Ammon's horn (tissue), 1 donor: ENCODE measurements around the gene GNA14.
"Not testable (repeated sequence)": the region's sequence is repeated elsewhere in the genome, so short reads cannot be mapped to it uniquely, and the experiment has no call there.

Experiments used
- DNase-seq: peaks from one replicate; pipeline ENCODE4 v3.0.0-alpha.2; 2016; ENCODE audit warnings: low spot score

The GNA14 gene

DNA sequence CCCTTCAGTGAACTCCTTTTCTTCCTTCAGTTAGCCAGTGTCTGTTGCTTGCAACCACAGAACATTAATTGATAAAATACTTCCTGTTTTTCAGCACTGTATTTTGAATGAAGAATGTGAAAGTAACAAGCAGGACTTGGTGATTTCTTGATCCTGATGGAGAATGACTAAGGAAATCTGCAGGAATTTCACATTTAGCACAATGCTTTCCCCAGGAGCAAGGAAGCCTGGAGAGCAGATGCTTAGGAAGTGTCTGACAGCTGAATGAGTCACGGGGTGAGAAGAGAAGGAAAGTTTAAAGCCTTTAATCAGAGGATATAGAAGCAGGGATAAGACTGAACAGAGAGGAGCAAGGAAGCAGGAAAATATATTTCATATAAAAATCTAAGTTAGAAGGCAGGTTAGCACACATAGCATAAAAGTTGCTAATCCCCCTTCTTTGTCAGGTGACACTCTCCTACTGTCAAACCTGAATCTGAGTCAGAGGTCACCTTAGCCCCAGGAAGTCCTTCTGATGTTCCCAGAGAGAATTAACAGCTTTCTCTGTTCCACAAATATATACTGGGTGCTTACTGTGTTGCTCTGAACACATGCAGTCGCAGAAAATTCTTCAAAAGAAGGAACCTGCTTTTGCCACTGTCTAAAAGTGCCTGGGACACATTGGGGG, 59.7 kb downstream of the GNA14 start:
- DNase-seq, result peak; percentile 21

DNA sequence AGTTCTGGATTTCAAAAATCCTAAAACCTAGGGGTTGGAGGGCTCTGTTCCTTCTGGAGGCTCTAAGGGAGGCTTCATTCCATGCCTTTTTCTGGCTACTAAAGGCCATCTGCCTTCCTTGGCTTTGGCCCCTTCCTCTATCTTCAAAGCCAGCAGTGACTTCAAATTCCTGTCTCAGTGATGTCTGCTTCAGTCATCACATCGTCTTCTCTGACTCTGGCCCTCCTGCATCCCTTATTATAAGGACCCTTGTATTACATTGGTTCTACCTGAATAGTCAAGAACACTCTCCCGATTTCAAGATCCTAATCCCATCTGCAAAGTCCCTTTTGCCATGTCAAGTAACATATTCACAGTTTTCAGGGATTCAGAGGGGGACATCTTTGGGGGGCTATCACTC, 60.3 kb downstream of the GNA14 start:
- no peak for DNase-seq

DNA sequence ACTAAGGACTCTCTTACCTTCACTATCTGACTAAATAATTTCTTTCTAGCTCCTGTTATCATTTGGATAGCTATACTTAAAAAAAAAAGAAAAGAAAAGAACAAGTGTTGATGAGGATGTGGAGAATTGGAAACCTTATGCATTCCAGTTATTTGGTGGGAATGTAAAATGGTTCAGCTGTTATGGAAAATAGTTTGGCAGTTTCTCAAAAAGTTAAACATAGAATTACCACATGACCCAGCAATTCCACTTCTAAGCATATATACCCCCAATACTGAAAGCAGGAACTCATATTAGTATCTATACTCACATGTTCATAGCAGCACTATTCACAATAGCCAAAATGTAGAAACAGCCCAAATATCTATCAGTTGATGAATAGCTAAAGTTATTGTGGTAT, 61.1 kb downstream of the GNA14 start:
- no peak for DNase-seq

DNA sequence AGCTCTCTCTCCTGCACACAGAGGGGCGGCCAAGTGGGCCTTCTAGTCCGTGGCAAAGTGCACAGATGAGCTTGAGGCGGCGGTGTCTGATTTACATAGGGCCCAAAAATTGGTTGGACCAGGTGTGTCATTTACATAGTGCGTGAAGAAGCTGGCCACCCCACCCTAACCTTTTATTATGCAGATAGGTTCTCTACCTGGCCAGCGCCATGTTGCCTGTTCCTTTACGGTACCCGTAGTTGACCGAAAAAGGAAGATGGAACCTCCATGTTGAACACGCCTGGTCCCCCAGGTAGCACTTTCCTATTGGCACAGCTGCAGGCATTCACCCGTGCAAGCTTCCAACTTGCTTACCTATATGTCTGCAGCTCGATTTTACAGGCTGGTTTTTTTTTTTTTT, 61.5 kb downstream of the GNA14 start:
- DNase-seq, result no peak

DNA sequence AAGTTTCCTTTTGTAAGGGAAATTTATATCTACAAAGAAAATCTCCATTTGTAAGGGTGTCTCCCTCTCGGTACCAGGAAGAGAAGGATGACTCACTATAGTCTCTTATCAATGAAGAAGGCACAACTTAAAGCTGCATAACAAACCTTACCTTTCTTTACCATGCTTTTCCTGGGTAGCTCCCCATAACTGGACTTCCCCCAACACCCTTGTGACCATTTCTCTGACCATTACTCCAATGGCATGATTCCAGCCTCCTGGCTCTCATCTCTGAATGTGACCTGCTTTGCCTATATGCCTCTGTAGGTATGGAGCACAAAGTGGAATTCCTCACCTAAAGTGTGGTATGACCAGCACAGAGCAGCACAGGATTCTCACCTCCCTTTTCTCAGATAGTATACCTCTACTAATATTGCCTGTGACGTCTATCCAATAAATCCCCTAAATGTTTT, 62.8 kb downstream of the GNA14 start:
- DNase-seq, result no peak

DNA sequence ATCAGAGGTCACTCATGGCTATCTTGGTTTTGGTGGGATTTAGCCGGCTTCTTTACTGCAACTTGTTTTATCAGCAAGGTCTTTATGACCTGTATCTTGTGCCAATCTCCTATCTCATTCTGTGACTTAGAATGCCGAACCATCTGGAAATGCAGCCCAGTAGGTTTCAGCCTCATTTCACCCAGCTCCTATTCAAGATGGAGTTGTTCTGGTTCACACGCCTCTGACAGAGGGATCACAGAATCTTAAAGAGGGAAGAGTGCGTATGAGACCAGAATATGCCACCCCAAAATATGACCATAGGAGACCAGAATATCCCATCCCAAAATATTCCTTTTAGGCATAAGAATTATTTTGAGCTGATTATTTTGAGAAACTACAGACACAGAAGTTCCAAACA, 63.2 kb downstream of the GNA14 start:
- DNase-seq, result not testable (repeated sequence)

DNA sequence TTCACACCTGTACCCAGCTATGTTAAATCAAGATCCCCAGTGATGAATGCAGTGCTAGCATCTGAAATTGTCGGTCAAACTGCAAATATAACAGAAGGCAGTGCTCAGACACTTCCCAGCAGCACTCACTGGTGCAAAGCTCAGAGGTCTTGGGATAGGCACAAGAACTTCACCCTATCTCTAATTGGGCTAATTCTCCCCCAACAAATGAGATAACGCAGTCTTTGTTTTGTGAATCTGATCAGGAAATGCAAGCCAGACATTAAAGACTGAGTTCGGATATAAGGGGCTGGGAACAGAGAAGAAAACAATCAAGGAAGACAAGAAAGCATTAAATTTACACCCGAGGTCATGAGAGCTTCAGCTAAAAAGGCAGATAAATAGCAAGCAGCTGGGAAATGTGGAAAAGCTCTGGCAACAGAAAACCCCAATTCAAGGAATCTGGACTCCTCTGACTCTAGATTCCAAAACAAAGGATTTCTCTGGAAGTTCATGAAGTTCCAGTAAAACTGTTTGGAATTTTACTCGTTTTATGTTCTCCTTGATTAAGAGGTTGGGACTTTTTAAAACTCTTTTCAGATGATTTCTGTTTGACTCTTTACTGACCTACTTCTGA, 65.1 kb downstream of the GNA14 start:
- DNase-seq, result no peak

DNA sequence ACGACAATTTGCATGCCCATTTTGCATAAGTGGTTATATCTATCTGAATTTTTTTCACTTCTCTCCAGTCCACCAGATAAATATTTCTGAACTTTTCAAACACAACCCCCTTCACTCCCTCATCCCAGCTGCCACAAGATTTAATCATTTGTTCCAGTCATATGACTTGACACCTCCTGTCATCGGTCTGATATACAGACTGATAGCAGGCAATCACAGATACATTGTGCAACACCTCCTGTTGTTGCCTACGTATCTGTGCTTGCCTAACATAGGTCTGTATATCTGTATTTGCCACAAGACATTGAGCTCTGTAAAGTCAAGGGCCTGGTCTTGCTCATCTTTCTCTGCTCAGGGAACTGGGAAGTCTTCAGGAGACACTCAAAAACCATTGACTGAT, 65.6 kb downstream of the GNA14 start:
- no peak for DNase-seq

DNA sequence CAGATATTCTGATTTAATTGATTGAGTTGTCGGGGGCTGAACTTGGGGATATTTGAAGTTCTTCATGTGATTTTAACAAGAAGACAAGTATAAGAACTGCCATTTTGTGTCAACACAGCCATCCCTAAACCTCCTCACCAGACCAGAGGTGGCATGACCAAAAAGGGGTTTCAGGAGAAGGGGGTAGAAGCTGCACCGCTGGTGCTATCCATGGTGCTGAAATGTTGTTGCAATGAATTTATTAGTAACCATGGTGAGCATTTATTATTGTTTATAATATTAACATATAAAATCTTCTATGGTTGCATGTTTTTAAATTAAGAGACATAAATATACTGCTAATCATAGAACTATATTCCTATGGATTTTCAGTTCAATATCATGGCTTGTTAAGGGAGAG, 72.3 kb downstream of the GNA14 start:
- DNase-seq, result no peak

DNA sequence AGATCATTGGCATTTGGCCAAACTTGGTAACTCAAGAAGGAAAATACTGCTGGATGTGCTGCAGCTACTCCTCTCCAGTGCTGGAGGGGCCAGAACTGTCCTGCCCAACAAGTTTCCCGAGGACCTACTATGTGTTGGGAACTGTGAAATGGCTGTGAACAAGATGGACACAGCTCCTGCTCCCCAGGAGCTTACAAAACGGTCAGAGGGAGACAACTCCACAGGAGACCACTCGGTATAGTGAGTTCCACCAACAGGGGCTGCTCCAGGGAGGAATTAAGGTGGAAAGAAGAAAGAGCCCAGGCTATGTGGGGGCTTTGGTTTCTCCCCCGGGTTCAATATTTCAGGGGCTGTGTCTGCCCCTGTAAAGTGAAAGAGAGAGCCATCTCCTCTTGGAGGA, 78.8 kb downstream of the GNA14 start:
- no peak for DNase-seq

DNA sequence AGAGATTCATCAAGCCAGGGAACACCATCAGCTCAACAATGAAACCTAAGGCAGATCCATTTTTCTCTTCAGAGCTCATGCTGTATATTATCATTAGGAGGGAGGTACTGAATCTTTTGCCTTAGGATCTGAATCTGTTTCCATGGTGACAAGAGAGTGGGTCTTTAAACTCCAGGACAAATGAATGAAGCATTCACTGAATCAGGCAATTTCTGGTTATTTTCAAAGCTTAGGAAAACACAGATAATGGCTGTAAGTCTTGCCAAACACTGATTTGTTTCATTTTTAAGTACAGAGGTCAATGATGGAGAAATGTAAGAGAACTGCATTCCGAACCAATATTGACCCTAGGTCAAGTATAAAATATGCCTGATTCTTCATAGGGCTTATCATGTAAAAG, 84.9 kb downstream of the GNA14 start:
- DNase-seq, result peak; percentile 39

DNA sequence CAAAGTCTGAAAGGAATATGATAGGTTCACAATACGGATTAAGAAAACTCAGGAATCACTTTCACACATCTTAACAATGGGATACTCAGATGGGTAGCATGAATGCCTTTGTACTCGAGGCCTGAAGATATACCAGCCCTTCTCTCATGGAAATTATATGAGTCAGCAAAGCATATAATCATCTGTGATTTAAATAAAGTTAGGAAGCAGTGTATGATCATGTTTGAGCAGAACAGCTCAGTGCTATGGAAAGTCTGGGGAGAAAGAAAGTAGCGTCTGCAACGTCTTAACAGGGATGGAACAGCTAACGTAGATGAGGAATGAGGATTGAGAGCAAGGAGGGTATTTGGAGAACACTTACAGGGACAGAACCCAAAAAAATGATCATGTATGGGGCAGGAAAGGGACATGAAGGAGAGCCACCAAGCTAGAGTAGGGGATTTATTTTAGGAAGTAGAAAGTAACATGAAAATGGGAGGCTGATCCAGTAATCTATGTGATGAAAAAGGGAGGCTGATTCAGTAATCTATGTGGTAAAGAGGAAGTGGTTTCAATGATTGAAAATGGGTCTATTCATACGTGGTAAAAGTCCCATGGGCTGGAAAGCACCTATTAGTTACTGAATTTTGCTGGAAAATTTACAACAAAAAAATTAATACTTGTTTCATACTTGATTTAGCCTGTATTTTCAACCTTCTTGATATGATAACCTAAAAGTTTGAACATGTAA, 85.9 kb downstream of the GNA14 start:
- DNase-seq, result no peak

DNA sequence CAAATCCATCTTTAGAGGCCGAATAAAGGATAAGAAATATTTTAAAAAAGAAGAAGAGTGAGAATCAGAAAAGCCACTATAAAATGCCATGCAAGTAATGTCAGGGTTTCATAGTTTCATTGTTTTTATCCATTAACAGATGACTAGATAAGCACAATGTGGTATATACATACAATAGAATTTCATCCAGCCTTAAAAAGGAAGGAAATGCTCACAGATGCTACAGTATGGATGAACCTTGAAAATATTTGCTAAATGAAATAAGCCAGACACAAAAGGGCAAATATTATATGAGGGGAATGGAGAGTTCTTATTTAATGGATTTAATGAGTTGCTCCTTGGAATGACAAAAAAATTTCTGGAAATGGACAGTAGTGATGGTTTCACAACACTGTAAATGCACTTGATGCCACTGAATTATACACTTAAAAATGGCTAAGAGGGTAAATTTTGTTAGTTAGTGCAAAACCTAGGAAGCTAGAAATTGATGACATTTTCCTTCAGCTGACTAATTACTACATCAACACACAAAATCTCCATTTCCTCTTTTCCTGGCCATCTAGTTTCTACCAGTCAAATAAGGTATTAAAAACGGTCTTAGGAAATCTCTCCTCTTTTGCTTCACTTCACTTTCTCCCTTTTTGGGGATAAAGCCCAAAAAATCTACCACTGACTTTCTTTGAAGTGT, 86.6 kb downstream of the GNA14 start:
- DNase-seq, result no peak

DNA sequence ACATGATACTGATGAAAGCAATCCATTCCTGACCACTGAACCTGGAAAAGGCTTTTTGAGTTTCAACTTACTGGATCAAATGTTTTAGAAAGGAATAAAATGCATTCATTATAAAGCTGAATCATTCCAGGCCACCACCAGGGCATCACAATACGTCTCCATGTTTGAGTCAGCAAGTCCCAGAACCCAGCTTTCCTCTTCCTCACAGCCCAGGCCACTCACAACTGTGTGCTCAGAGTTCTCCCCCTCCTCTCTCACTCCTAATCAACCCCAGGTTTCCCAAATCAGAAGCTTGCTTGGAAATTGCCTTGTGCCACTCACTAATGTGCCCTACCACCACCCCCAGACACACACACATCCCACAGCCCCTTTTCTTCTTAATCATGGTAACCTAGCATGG, 91.7 kb downstream of the GNA14 start:
- no peak for DNase-seq

DNA sequence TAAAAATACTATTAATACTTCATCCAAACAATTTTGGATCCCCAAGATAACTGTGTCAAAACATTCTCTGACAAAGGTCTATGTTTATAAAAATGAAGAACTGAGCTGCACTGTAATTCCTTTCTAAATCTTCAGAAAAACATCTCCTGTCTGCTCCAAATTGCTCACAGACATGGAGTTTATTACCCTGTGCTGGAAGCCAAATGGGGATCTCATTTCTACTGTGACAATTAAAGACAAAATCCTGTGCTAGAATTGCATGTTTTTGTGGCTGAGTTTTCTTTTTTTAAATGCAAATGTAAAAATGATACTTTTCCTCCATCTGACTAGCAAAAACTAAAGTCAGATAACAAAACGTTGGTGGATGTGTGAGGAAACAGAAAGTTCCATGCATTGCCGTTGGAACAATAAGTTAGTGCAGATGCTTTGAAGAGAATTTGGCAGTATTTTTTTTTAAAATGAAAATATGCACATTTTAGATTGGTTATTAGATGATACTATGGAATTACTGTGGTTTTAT, 93.5 kb downstream of the GNA14 start:
- no peak for DNase-seq

DNA sequence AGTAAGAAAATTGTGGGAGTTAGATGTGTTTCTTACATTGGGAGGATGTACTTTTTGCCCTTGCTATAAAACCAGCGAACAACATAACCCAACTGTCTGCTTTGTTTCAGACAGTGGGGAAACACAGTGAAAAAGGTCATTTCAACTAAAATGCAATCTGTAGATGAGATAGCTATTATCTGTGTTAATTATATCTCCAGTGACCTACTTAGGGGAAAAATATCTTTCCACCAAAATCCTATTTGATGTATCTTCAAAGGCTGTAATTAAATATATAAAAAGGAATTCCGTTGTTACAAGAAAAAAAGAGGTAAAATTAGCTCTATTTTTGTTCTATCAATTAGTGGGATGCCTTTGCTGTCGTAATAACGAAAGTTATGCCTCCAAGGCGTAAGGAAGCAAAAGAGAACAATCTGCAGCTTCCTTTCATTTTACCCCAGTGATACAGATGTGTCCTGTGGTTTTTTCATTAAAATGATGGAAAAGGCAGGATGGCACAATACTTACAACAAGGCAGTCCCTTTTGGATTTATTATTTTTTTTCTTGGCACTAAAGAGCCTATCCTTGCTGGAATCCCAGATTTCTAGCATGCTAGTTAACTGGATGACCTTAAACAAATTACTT, 100.9 kb downstream of the GNA14 start:
- DNase-seq, result no peak

DNA sequence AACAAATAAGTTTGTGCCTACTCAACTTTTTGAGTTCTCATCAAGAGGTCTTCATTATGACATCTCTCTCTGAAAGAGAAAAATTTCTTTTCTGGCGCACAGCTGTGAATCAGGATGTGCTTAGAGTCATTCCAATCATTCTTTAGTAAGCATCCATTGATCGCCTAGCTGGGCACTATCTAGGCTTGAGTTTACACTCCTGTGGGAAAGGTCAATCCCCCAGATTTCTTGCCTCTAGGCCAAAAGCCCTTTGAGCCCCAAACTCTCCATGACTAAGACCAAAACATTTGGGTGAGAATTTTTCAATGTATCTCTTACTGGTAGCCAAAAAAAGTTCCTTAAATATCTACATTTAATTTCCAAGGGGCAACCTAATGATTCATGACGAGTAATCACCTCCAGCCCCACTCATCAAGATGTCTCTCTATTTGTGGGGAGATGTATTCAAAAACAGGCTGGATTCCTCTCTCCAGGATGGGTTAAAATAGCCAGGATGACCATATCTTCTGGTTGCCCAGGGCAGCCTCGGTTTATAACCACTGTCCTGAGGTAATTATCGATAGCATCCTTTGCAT, 101.7 kb downstream of the GNA14 start:
- no peak for DNase-seq

DNA sequence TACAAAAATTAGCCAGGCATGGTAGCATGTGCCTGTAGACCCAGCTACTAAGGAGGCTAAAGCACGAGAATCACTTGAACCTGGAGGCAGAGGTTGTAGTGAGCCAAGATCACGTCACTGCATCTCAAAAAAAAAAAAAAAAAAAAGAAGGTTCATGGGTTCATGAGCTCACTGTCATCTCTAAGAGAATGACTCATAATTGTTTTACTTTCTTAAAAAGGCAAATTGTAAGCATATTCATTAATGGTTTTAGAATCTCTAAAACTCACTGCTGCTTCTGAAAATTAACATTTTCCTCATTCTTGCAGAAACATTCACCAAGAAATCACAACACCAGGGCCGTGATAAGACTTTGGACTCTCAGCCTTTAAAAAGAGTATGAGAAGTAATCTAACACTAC, 103.6 kb downstream of the GNA14 start:
- no peak for DNase-seq

DNA sequence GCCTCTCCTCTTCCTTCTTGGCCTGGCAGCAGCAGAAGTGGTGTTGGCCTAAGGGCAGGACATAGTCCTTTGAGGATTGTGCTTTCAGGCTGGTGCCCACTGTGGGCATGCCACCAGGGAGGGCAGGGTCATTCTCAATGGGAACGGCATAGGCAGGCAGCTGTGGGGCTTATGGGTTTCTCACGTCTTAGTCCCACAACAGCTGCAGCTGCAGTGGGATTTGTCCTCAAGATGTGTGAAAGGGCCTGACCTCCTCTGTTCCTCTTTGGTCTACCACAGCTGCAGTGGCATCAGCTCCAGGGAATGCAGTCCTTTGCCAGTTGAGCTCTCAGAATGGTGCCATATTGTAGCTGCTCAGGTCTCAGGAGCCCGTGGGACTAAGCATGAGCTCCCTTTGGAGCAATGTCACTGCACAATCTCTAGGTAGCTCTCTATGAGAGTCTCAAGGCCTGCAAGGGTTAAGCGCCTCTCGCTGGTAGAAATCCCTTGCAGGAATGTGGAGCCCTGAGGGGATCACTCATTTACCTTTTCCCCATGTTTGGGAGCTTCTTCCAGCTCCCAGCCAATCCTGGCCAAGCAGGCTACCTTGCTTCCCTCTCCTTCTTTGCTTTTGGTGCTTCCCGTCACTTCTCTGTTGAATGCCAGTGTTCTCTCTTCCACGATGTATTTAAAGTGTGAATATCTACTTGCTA, 104.8 kb downstream of the GNA14 start:
- DNase-seq, result no peak

DNA sequence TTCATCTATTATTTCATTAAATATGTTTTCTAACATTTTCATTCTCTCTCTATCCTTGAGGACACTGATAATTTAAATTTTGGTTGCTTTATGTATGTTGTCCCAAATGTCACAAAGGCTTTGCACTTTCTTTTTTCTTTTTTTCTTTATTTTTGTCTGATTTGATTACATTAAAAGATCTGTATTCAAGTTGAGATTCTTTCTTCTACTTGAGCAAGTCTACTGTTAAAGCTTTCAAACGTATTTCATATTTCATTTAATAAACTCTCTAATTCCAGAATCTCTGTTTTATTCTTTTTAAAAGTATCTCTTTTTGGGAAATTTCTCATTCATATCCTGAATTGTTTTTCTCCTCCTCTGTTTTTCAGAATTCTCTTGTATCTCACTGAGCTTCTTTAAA, 106.5 kb downstream of the GNA14 start:
- no peak for DNase-seq

DNA sequence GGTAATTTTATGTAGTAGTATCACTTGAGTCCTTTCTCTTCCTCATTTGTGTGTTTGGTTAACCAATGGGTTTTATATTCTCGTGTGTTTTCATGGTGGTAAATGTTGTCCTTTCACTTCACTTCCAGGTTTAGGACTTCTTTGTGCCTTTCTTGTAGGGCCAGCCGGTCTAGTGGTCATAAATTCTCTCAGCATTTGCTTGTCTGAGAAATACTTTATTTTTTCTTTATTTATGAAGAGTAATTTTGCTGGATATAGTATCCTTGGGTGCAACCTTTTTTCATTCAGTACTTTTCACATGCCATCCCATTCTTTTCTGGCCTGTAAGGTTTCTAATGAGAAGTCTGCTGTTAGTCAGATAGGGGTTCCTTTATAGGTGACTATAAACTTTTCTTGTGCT, 107.1 kb downstream of the GNA14 start:
- DNase-seq, result no peak
